G401.6 (cell line): ENCODE measurements around the gene BDH1.

Experiments
- FAIRE-seq: peaks from 2 replicates; lab custom pipeline; 2012; peaks lifted over from hg19 to GRCh38; lab: Jason Lieb, UNC

The BDH1 gene

GRCh38 chr3:197504641-197505121 is 51.1 kb downstream of the BDH1 start:
- FAIRE-seq: no peak

- no peak for FAIRE-seq
Observed at GRCh38 chr3:197504229-197504628, 51.5 kb downstream of the BDH1 start.

- FAIRE-seq: no peak
Observed at GRCh38 chr3:197503652-197504051, 52.1 kb downstream of the BDH1 start.

GRCh38 chr3:197501879-197502620 is 53.7 kb downstream of the BDH1 start:
- no peak for FAIRE-seq

- no peak for FAIRE-seq
Observed at GRCh38 chr3:197501496-197501878, 54.3 kb downstream of the BDH1 start.

GRCh38 chr3:197500812-197501211 is 55.0 kb downstream of the BDH1 start:
- FAIRE-seq: no peak

- FAIRE-seq: no peak
Observed at GRCh38 chr3:197499427-197499826, 56.3 kb downstream of the BDH1 start.

GRCh38 chr3:197498499-197499241 is 57.1 kb downstream of the BDH1 start:
- FAIRE-seq: no peak

- no peak for FAIRE-seq
Observed at GRCh38 chr3:197496746-197497125, 59.0 kb downstream of the BDH1 start.

- no peak for FAIRE-seq
Observed at GRCh38 chr3:197495999-197496745, 59.6 kb downstream of the BDH1 start.

- FAIRE-seq: no peak
Observed at GRCh38 chr3:197495499-197495898, 60.3 kb downstream of the BDH1 start.

GRCh38 chr3:197495059-197495455 is 60.7 kb downstream of the BDH1 start:
- no peak for FAIRE-seq

GRCh38 chr3:197494366-197495058 is 61.3 kb downstream of the BDH1 start:
- no peak for FAIRE-seq

GRCh38 chr3:197493049-197493448 is 62.7 kb downstream of the BDH1 start:
- no peak for FAIRE-seq

GRCh38 chr3:197491923-197492664 is 63.7 kb downstream of the BDH1 start:
- FAIRE-seq: no peak

- FAIRE-seq: no peak
Observed at GRCh38 chr3:197491478-197491877, 64.3 kb downstream of the BDH1 start.

GRCh38 chr3:197490098-197491058 is 65.4 kb downstream of the BDH1 start:
- FAIRE-seq: no peak

- no peak for FAIRE-seq
Observed at GRCh38 chr3:197487911-197488391, 67.8 kb downstream of the BDH1 start.

- no peak for FAIRE-seq
Observed at GRCh38 chr3:197486861-197487260, 68.9 kb downstream of the BDH1 start.

- no peak for FAIRE-seq
Observed at GRCh38 chr3:197485143-197485542, 70.6 kb downstream of the BDH1 start.
